ENCODE measurements around the gene CALML6.
A peak's percentile ranks its signal among the peaks of the same experiment; 100 is the strongest.
"Not testable (repeated sequence)": the region's sequence is repeated elsewhere in the genome, so short reads cannot be mapped to it uniquely, and the experiment has no call there.

The CALML6 gene
- total RNA-seq = 0 to 1.8 (median 0.06) reads per million in 17 experiments

- DNase-seq = no peak
Measured at GRCh38 chr1:1914971-1915692, at the start of gene CALML6. CALML6 (plus strand) TSS chr1:1915260; CDS start chr1:1915281, 21 bp downstream.

GRCh38 chr1:1867164-1867563 is 47.9 kb upstream of the CALML6 start:
- no peak for DNase-seq

- DNase-seq = peak; percentile 55 to 80 (median 66)
Measured at GRCh38 chr1:1869469-1869868, 45.6 kb upstream of the CALML6 start.

GRCh38 chr1:1872329-1872994 is 42.6 kb upstream of the CALML6 start:
- DNase-seq = no peak

- no peak for DNase-seq
Measured at GRCh38 chr1:1873186-1873585, 41.9 kb upstream of the CALML6 start.

GRCh38 chr1:1874901-1875300 is 40.2 kb upstream of the CALML6 start:
- no peak for DNase-seq

GRCh38 chr1:1875932-1876331 is 39.1 kb upstream of the CALML6 start:
- DNase-seq = no peak

- no peak for DNase-seq
Measured at GRCh38 chr1:1876335-1876930, 38.6 kb upstream of the CALML6 start.

GRCh38 chr1:1877865-1878436 is 37.1 kb upstream of the CALML6 start:
- no peak for DNase-seq

GRCh38 chr1:1879942-1880341 is 35.1 kb upstream of the CALML6 start:
- no peak for DNase-seq

- no peak for DNase-seq
Measured at GRCh38 chr1:1880617-1881312, 34.3 kb upstream of the CALML6 start.

- DNase-seq = no peak
Measured at GRCh38 chr1:1881727-1882126, 33.3 kb upstream of the CALML6 start.

GRCh38 chr1:1883092-1883873 is 31.8 kb upstream of the CALML6 start:
- DNase-seq = no peak

- DNase-seq = not testable (repeated sequence)
Measured at GRCh38 chr1:1883890-1884289, 31.2 kb upstream of the CALML6 start.

- DNase-seq = peak; percentile 20 to 32 (median 24)
Measured at GRCh38 chr1:1889090-1889750, 25.8 kb upstream of the CALML6 start.

GRCh38 chr1:1889847-1890505 is 25.1 kb upstream of the CALML6 start:
- DNase-seq = peak; percentile 93 to 97 (median 94)

- DNase-seq = peak; percentile 94 to 98 (median 97)
Measured at GRCh38 chr1:1890506-1891348, 24.3 kb upstream of the CALML6 start, which contains the start of gene GNB1. GNB1 (minus strand) TSS chr1:1891087; CDS start chr1:1825453, 65,634 bp downstream.

GRCh38 chr1:1891349-1892078 is 23.5 kb upstream of the CALML6 start:
- peak; percentile 64 to 86 (median 77) for DNase-seq

All from suppressor macrophage (primary cell).